Stimulated activated CD8-positive, alpha-beta memory T cell treated with anti-CD3 and anti-CD28 coated beads, Interleukin-15, amount 100 ng/mL, for 1 hour (primary cell): ENCODE measurements around the gene PARD3.
"Not testable (repeated sequence)": the region's sequence is repeated elsewhere in the genome, so short reads cannot be mapped to it uniquely, and the experiment has no call there.

Experiments used
- DNase-seq: peaks from one replicate; pipeline ENCODE4 v3.0.0-alpha.2; 2020; ENCODE audit warnings: low read depth

The PARD3 gene

GRCh38 chr10:34715511-34716187 lies 99.4 kb downstream of the PARD3 start:
- no peak for DNase-seq

DNA sequence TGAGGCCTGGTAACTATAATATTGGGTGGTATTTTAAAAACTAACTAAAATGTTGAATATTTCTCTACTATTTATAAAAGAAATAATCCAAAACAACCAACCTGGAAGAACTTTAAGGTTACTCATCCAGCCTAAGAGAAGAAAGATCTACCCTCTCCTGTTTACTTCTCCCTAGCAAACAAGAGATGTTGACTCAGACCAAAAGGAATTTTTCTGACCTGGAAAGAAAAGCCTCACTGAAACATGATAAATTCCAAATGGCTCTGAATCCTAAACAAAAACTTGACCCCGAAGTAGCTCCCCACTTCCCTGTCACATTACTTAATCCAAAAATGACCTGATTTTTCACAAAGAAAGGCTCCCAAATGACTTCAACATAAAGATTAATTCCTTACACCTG lies 101.2 kb downstream of the PARD3 start:
- no peak for DNase-seq

DNA sequence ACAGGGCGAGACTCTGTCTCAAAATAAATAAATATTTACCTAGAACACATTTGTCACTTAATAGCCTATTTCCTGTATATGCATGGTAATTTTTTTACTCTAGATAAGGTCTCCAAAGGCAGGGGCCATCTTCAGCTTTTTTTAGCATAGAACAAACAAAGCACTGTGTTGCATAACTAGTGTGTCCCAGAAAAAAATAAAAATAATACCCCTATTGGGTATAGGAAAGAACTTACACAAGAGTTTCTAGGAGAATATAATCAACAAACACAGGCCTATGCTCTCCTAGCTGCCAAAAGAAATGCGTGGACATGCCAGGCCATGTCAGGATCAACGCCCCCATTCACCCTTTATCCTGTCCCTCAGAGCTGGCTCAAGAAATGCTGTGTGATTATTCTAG lies 103.6 kb downstream of the PARD3 start:
- DNase-seq, result no peak

DNA sequence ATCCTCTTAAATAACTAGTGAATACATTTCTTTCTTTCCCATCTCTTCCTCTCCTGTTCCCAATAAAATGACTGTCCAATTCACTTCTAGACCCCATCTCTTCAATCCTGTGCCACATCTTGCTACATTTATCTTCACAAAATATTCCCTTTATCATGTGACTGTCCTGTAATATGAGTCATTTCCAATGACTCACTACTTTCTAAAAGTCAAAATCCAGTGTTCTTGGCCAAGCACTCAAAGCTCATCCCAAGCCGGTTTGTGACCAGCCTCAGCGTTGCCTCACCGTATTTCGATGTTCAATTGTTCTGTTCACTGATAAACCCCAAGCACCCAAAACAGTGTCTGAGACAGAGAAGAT lies 104.7 kb downstream of the PARD3 start:
- DNase-seq, result no peak

DNA sequence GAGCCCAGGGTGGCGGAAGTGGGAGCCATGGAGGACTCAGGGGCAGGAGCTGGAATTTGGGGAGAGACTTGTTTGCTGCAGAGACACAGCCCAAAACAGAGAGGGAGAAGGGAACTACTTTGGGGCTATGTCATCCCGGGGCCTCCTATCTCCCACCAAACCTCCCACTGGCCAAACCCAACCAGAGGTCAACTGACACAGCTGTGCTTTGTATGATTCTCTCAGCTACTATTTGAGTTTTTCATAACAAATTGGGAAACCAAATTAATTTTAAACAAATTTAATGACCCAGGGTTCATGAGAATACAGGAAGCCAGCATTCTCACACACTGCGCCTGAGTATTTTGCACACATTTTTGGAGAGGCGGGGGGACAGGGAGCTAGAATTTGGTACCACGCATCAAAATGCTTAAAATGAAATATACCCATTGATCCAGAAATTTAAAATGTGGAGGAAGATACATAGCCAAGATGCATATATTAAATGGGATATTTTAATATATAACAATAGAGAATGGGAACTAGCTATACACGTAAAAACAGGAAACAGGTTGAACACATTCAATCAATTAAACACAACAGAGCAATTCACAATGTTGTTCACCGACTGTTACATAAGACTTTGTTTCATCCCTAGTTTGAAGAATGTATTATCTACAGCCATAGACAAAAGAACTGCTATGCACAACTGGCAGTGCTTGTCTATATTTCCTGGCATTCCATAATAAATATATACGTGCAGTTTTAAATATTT lies 105.3 kb downstream of the PARD3 start:
- DNase-seq, result no peak

DNA sequence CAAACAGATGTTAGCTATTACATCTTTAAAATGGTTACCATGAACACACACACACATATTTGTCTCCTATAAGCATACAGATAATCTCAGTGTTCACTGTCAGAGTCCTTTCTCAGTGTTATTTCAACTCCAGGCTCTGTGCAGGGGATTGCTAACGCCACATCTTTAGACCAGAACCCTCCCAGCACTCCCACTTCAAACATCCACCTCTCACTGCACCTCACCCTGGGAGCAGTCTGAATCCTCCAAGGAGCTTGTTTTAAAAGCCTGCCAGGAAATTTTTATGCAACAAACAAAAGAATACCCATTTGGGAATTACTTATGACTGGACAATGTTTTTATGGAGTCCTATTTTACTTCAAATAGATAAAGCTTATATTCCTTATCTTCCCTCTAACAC lies 107.4 kb downstream of the PARD3 start:
- DNase-seq, result no peak

DNA sequence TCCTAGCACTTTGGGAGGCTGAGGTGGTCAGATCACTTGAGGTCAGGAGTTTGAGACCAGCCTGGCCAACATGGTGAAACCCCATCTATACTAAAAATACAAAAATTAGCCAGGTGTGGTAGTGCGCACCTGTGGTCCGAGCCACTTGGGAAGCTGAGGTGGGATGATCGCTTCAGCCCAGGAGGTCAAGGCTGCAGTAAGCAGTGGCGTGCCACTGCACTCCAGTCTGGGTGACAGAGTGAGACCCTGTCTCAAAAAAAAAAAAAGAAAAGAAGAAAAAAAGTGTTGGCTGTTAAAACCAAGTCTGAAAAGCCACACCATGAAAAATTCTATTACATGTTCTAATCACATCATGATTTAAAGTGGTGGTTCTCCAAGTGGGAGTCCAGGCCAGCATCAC lies 108.1 kb downstream of the PARD3 start:
- DNase-seq, result not testable (repeated sequence)

- DNase-seq, result no peak
Measured at GRCh38 chr10:34706147-34706546, 108.9 kb downstream of the PARD3 start.

DNA sequence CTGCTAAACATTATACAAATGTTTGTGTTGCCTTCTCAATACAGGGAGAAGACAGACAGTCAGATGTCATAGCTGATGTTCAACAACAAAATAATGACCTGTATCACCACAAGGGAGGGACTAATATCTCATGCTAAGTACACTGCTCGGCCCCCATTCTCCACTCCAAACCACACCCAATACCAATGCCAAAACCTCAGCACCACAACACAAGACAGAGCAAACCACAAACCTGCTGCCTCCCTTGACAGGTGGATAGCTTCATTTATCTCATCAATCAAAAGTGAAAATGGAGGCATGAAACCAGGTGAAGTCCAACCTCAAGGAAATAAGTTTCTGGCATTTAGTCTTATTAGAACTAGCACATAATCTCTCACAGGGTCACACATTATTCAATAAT lies 109.5 kb downstream of the PARD3 start:
- DNase-seq, result no peak

DNA sequence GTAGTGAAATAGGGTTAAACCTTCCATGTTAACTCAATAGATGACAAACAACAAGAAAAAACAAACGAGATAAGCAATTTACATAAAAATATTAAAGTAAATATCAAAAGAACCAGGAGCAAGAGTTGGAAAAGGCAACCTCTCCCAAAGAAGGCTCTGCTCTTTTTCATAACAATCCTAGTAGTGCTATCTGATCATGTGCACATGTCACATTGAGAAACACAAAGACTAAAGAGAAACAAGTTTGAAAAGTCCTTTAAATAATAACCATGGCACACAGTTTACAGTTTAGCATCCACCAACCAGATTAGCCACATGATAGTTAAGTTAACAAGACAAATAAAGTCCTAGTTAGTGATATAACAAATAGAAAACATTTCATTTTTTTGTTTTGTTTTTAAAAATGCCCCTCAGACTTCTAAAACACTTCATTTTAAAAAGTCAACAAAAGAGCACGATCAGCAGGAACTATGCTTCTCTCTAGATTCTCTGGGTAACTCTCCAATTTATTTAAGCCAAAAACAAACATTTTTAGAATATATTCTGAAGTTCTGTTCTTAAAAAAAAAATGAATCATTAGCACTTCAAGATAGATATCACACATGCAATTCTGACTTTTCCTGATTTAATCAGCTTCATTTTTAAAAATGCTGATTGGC lies 110.4 kb downstream of the PARD3 start:
- no peak for DNase-seq

GRCh38 chr10:34702982-34703381 lies 112.1 kb downstream of the PARD3 start:
- no peak for DNase-seq

DNA sequence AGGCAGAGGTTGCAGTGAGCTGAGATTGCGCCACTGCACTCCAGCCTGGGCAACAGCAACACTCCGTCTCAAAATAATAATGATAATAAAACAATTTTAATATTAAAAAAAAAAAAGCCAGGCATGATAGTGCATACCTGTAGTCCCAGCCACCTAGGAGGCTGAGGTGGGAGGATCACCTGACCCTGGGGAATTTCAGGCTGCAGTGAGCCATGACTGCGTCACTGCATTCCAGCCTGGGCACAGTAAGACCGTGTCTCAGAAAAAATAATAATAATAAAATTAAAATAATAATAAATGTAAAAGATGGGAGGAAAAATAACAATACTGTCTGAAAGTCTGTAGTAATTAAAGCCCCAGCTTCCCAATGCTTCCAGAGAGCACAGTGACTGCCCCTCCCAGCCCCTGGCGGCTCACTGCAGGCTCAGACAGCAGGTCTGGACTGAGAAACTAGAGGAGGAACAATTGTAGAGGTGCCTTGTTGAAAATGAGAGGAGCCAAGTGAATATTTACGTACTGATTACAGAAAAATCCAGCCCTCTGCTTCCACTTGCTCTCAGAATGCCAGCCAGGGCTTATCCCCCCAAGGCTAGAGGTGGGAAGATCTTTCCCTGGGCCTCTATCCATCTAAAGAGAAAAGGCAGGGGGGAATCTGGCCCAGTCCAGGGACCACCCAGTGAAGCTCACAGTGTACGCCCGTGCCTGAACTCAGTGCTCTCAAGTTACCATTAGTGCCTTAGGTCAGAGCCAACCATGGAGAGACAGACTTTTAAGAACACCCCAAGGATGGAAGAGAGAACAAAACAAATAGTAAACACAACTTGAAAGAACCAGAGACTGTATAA lies 112.8 kb downstream of the PARD3 start:
- no peak for DNase-seq

DNA sequence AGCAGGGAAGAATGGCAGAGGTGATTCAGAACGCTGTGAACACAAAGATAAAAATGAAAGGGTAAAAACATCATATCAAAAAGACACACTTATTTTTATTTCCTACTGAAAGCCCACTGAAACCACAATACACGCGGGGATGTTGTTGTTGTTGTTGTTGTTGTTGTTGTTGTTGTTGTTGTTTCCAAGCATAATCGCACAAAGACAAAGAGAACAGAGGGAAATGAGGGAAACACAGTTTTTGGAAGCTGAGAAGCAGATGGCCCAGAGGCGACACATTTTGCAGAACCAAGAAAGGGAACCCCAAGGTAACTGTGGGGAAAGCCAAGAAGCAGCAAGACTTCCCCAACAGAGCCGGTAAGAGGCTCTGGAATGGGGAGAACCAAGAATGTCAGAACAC lies 113.9 kb downstream of the PARD3 start:
- DNase-seq, result no peak

DNA sequence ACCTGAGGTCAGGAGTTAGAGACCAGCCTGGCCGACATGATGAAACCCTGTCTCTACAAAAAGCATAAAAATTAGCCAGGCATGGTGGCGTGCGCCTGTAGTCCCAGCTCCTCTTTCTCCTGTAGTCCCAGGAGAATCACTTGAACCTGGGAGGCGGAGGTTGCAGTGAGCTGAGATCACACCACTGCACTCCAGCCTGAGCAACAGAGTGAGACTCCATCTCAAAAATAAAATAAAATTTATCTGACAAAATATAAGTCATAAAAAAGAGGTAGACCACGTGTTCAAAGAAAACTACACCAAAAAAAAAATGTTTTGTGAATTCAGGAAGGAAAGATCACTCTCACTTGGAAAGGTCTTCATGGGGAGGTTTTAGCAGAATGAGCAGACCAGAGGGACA lies 114.3 kb downstream of the PARD3 start:
- DNase-seq, result not testable (repeated sequence)

DNA sequence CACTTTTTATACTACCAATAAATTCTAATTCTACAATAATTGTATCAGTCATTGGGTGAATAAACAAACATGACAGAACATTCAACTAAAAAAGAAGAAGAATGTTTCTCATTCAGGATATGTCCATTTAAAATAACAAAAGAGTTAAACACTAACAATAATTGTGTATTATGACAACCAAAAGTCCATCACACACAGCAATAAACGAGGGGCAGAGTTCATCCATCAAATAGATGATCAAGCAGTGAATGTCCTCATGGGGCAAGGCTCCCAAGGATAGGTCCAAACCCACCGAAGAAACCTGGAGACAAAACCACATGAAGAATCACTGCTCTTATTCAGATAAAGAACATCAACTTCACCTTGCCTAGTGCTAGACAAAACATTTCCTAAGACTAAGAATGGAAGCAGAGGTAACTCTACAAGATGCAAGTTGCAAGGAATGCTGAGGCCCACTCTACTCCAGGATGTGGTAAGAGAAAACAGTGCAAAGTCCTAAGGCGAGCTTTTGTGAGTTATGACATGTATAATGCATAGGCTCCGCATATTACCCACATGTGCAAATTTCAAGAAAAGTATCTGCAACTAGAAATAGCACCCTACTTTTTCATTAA lies 115.1 kb downstream of the PARD3 start:
- no peak for DNase-seq

- no peak for DNase-seq
Measured at GRCh38 chr10:34698979-34699378, 116.1 kb downstream of the PARD3 start.

- no peak for DNase-seq
Measured at GRCh38 chr10:34698248-34698831, 116.8 kb downstream of the PARD3 start.

- no peak for DNase-seq
Measured at GRCh38 chr10:34697351-34698247, 117.5 kb downstream of the PARD3 start.

- no peak for DNase-seq
Measured at GRCh38 chr10:34696423-34696822, 118.7 kb downstream of the PARD3 start.

GRCh38 chr10:34690383-34691049 lies 124.6 kb downstream of the PARD3 start:
- no peak for DNase-seq
